Tibial artery (tissue), 4 donors: ENCODE results near the gene C2orf74.
"Not testable (repeated sequence)": the region's sequence is repeated elsewhere in the genome, so short reads cannot be mapped to it uniquely, and the experiment has no call there.

ENCODE experiments used
- DNase-seq, 2 donors: peaks; one replicate each; pipeline ENCODE4 v3.0.0-alpha.2; 2019
- H3K27ac ChIP-seq, 2 donors: fragments of 200-600 bp; sonication (generic) in 1 of 2; 1 replicate in 1 of 2; 2 replicates in 1 of 2; pipeline ENCODE4 v1.5.1; 2018 to 2019; ENCODE audit warnings: mild to moderate bottlenecking in 1 of 2
- H3K27me3 ChIP-seq, 2 donors: fragments of 200-600 bp; sonication (generic) in 1 of 2; one replicate each; pipeline versions ENCODE4 v1.5.1 to v1.6.0; 2016 to 2019
- H3K36me3 ChIP-seq, 3 donors: fragments of 200-600 bp; sonication (generic) in 2 of 3; one replicate each; pipeline ENCODE4 v1.5.1; 2016 to 2019; ENCODE audit warnings: mild to moderate bottlenecking in 2 of 3
- H3K4me1 ChIP-seq, 4 donors: fragments of 200-600 bp; sonication (generic) in 2 of 4; 1 replicate in 3 of 4; 2 replicates in 1 of 4; pipeline ENCODE4 v1.5.1; 2016 to 2019
- H3K4me3 ChIP-seq, 2 donors: fragments of 200-600 bp; sonication (generic) in 1 of 2; 1 replicate in 1 of 2; 2 replicates in 1 of 2; pipeline ENCODE4 v1.5.1; 2018 to 2019; ENCODE audit warnings: mild to moderate bottlenecking in 2 of 2
- H3K9me3 ChIP-seq, 3 donors: fragments of 200-600 bp; sonication (generic) in 1 of 3; one replicate each; pipeline ENCODE4 v1.5.1; 2016 to 2019
- CTCF ChIP-seq, 2 experiments: fragments of 200-600 bp in 1 of 2; fragments of 450-650 bp in 1 of 2; IDR thresholded peaks; one replicate each; pipeline ENCODE4 v1.5.1; 2017 to 2019; ENCODE audit warnings: antibody characterized with exemption in 2 of 2, mild to moderate bottlenecking in 1 of 2, moderate library complexity in 1 of 2
- intact Hi-C: fragments of 100-400 bp; cut with DNase I; formaldehyde crosslinking; loops from one replicate; pipeline ENCODE4 v1.15.0; 2023; ENCODE audit warnings: low total_unique reads

Gene C2orf74

GRCh38 chr2:61183795-61184194 lies 21.8 kb downstream of the C2orf74 start:
- no peaks in the 10 kb centered on the region for H3K9me3 ChIP-seq
- intact Hi-C loops, result loop anchor here (10.0 kb wide), 1 partner anchor 291 kb away; the partner anchor contains the start of gene USP34
- no peak overlapping the region for H3K4me3 ChIP-seq
- DNase-seq, result no peak
- H3K4me1 ChIP-seq, result peaks cover 0 to 39% (median 32%) of the 10 kb centered on the region in 4 donors
- H3K27me3 ChIP-seq, result no peaks in the 10 kb centered on the region
- TF ChIP-seq CTCF (IDR thresholded peaks at IDR 0.05), result no peak
- peaks cover 78 to 90% (median 81%) of the 10 kb centered on the region in 3 donors for H3K36me3 ChIP-seq
- H3K27ac ChIP-seq, result no peak overlapping the region

GRCh38 chr2:61184263-61184662 lies 22.3 kb downstream of the C2orf74 start:
- Histone ChIP-seq H3K4me3 (no peak overlapping the region), H3K27me3 (no peaks in the 10 kb centered on the region), H3K27ac (no peak overlapping the region), H3K9me3 (no peaks in the 10 kb centered on the region), H3K4me1 (peaks cover 0 to 35% (median 28%) of the 10 kb centered on the region in 4 donors), H3K36me3 (peaks cover 83 to 93% (median 86%) of the 10 kb centered on the region in 3 donors)
- no peak for TF ChIP-seq CTCF (IDR thresholded peaks at IDR 0.05)
- DNase-seq, result no peak
- intact Hi-C loops, result loop anchor here (10.0 kb wide), 1 partner anchor 291 kb away; the partner anchor contains the start of gene USP34

GRCh38 chr2:61185231-61185728 lies 23.3 kb downstream of the C2orf74 start:
- no peaks in the 10 kb centered on the region for H3K9me3 ChIP-seq
- no peak overlapping the region for H3K4me3 ChIP-seq
- H3K27ac ChIP-seq, result no peak overlapping the region
- H3K4me1 ChIP-seq, result peaks cover 0 to 24% (median 17%) of the 10 kb centered on the region in 4 donors
- no peak for TF ChIP-seq CTCF (IDR thresholded peaks at IDR 0.05)
- intact Hi-C loops, result loop anchor here (10.0 kb wide), 1 partner anchor 290 kb away; the partner anchor contains the start of gene USP34
- peaks cover 93 to 97% (median 93%) of the 10 kb centered on the region in 3 donors for H3K36me3 ChIP-seq
- H3K27me3 ChIP-seq, result no peaks in the 10 kb centered on the region
- DNase-seq, result no peak

GRCh38 chr2:61187085-61187484 lies 25.1 kb downstream of the C2orf74 start:
- intact Hi-C loops, result loop anchor here (10.0 kb wide), 1 partner anchor 288 kb away; the partner anchor contains the start of gene USP34

GRCh38 chr2:61193670-61194561 lies 31.9 kb downstream of the C2orf74 start:
- H3K36me3 ChIP-seq, result peaks cover 24 to 74% (median 42%) of the 10 kb centered on the region in 3 donors
- H3K4me1 ChIP-seq, result peaks cover 0 to 5% (median 0%) of the 10 kb centered on the region in 4 donors
- TF ChIP-seq CTCF (IDR thresholded peaks at IDR 0.05), result no peak
- no peaks in the 10 kb centered on the region for H3K27me3 ChIP-seq
- no peaks in the 10 kb centered on the region for H3K9me3 ChIP-seq
- DNase-seq, result no peak
- H3K4me3 ChIP-seq, result no peak overlapping the region
- intact Hi-C loops, result no loop called here
- H3K27ac ChIP-seq, result no peak overlapping the region

More at GRCh38 chr2:61187085-61187484, 25.1 kb downstream of the C2orf74 start:
- no peak for DNase-seq
- no peak overlapping the region for H3K4me3 ChIP-seq
- H3K36me3 ChIP-seq, result peaks cover 82 to 99% (median 84%) of the 10 kb centered on the region in 3 donors
- peaks cover 0 to 6% (median 1%) of the 10 kb centered on the region in 4 donors for H3K4me1 ChIP-seq
- TF ChIP-seq CTCF (IDR thresholded peaks at IDR 0.05), result no peak
- H3K27me3 ChIP-seq, result no peaks in the 10 kb centered on the region
- no peak overlapping the region for H3K27ac ChIP-seq
- H3K9me3 ChIP-seq, result no peaks in the 10 kb centered on the region

GRCh38 chr2:61194646-61195045 lies 32.7 kb downstream of the C2orf74 start:
- H3K4me3 ChIP-seq, H3K27me3 ChIP-seq, intact Hi-C loops, H3K4me1 ChIP-seq, H3K27ac ChIP-seq, DNase-seq, H3K9me3 ChIP-seq: not testable (repeated sequence)
- peaks cover 17 to 72% (median 34%) of the 10 kb centered on the region in 3 donors for H3K36me3 ChIP-seq
